Posterior vena cava (tissue), 2 donors: ENCODE results near the gene SOWAHB. TPM values are rescaled to one million over a fixed set of nuclear protein-coding genes. Genes with fewer than 3 reads are reported as not detected.

ENCODE experiments used
- DNase-seq: peaks from one replicate; pipeline ENCODE4 v3.0.0-alpha.2; 2020; ENCODE audit warnings: low spot score
- intact Hi-C, 2 donors: fragments of 100-400 bp; cut with DNase I; formaldehyde crosslinking; loops; one replicate each; pipeline versions ENCODE4 v1.14.1 to v1.14.2; 2022 to 2023
- total RNA-seq, 2 donors: library from RNA; stranded (reverse); fragmentation: NEBNext Ultra II Directional; extraction: Animal tissue kit (Norgen Biotek cat#: 25700); gene quantifications; one replicate each; pipeline ENCODE4 v1.2.1, GENCODE V29; 2021
- donor health status: DM: yes; HTN: yes; CAD: no.
- donor health status: DM: yes; HTN: yes; CAD: no.

The SOWAHB gene
- total RNA-seq, 2 donors from 2014 or later = 0.19 TPM; not detected in 1

GRCh38 chr4:76866641-76867040 is 31.3 kb downstream of the SOWAHB start:
- intact Hi-C loops = no loop called here
- DNase-seq = no peak

- DNase-seq = no peak
- intact Hi-C loops = no loop called here
Measured at GRCh38 chr4:76858319-76858718, 39.6 kb downstream of the SOWAHB start.

DNA sequence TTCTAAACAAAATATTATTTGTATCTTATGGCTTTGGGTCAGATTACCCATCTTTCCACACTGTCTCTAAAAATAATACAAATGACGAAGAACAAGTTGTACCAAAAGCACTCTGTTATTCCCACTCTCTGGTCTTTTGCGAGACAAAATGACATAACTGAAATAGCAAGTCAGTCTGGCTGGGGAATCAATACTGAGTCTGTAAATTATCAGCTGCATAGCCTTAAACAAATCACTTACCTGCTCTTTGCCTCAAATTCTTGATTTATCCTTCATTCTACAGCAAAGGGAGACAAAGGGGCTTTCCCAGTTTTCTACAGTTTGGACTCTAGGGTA is 40.9 kb downstream of the SOWAHB start:
- DNase-seq = no peak
- intact Hi-C loops = no loop called here

DNA sequence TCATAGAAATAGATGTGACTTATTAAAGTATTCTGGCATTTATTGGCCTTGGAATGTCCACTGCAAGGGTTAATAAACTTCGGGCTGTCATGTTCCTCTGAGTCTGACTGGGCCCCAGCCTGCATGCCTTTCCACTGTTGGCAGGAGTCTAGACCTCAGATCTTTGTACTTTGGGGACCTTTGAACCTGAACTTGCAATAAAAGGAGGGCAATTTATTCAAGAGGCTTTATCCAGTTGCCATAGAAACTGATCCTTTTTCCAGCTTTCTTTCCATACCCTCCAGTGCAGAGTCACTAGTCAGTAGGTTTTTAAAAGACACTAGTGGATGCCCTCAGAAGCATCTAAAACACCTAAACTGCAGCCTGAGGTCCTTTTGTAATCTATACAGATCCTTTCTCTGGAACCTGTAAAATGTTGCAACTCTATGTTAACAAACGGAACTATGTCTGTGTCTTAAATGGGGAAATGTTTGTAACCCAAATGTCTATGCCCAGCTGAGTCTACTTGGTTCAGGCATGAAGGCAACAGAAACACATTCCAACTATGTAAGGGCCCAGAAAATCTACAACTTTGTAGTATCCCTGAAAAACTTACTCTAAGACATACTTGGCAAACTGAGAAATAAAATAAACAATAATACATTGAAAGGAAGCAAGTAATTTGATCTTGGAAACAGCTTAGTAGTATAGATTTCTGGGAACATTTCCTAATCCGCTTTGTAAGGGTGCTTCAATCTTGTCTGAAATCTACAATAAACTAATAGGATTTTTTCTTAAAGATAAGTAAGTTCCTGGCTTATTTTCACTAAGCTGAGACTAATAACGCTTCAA is 41.5 kb downstream of the SOWAHB start:
- intact Hi-C loops = no loop called here
- no peak for DNase-seq

- DNase-seq = no peak
- intact Hi-C loops = no loop called here
Measured at GRCh38 chr4:76854858-76855257, 43.1 kb downstream of the SOWAHB start.

DNA sequence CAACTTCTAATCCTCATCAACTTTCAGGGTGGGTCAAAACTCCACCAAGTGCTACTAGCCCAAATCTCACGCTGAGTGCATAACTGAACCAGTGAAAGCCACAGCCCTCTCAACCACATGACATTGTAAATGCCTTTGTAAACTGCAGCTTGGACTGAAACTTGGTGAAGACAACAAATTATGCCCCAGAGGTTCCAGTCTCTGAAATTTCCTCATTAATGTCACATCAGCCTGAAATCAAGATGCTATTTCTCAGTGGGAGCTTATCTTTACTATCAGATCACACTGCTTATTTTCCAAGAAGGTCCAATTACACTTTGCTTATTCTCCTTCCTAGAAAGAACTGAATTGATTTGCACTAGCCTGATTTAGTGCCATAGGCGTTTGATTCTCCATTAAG is 46.6 kb downstream of the SOWAHB start:
- no peak for DNase-seq
- intact Hi-C loops = no loop called here

DNA sequence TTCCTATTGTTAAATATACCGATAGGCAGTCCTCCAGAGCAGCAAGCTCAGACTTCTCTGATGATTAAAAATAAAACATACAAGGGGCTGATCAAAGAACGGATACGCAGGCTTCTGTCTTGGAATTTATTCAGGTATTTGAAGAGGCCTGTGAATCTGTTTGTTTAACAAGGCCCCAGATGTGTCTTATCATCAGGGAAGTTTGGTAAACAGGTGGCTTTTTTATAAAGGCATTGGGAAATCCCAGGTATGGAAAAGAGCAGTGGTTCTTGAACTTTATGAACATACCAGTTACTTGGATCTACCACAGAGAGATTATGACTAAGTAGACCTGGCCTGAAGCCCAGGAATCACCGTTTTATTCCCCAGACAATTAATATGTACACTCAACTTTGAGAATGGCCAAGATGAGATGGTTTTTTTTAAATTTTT is 47.9 kb downstream of the SOWAHB start:
- intact Hi-C loops = no loop called here
- no peak for DNase-seq

Other genes starting within 250 kb of the SOWAHB start
- 100 to 1,000 TPM; 140 to 154 TPM for gene SEPTIN11, start 51.6 kb upstream of the SOWAHB start, total RNA-seq
- gene CCNI, start 177.8 kb upstream of the SOWAHB start, total RNA-seq = 100 to 1,000 TPM; 347 to 394 TPM